ENCODE measurements around the gene LNX2. TPM values are rescaled to one million over a fixed set of nuclear protein-coding genes. Genes with fewer than 3 reads are reported as not detected.

The LNX2 gene
- total RNA-seq, 4 donors from 2014 or later, result 17.3 to 19.9 (median 17.8) TPM

- no peak overlapping the region for H3K4me3 ChIP-seq (replicated peaks in 1 of 3)
- no peak for DNase-seq
- no peak overlapping the region for H3K27ac ChIP-seq
- no peaks in the 10 kb centered on the region for H3K9me3 ChIP-seq
- WGBS, 2 donors, result 70 to 75% methylated on average over 4 of the region's 4 CpGs
- H3K36me3 ChIP-seq, result no peaks in the 10 kb centered on the region
- TF ChIP-seq POLR2A (IDR thresholded peaks at IDR 0.05) (no peak), CTCF (IDR thresholded peaks at IDR 0.05) (no peak)
- intact Hi-C loops (cut with DNase I), result no loop called here
- no peaks in the 10 kb centered on the region for H3K27me3 ChIP-seq
- H3K4me1 ChIP-seq, result no peaks in the 10 kb centered on the region
These were observed 96.8 kb downstream of the LNX2 start for GRCh38 chr13:27523346-27524073.

- intact Hi-C loops (cut with DNase I), result no loop called here
- Histone ChIP-seq H3K36me3 (no peaks in the 10 kb centered on the region), H3K27ac (no peak overlapping the region), H3K9me3 (no peaks in the 10 kb centered on the region), H3K27me3 (no peaks in the 10 kb centered on the region), H3K4me1 (no peaks in the 10 kb centered on the region), H3K4me3 (replicated peaks in 1 of 3) (no peak overlapping the region)
- no peak for TF ChIP-seq POLR2A (IDR thresholded peaks at IDR 0.05)
- no peak for TF ChIP-seq CTCF (IDR thresholded peaks at IDR 0.05)
- DNase-seq, result no peak
- WGBS, 2 donors, result 70 to 89% methylated on average over 4 of the region's 4 CpGs
These were observed 97.5 kb downstream of the LNX2 start for GRCh38 chr13:27522847-27523246.

GRCh38 chr13:27516103-27516502 is 104.2 kb downstream of the LNX2 start:
- no peaks in the 10 kb centered on the region for H3K27me3 ChIP-seq
- H3K36me3 ChIP-seq, result no peaks in the 10 kb centered on the region
- H3K4me3 ChIP-seq (replicated peaks in 1 of 3), result no peak overlapping the region
- 52 to 93% methylated on average over 1 of the region's 1 CpG for WGBS, 2 donors
- no peaks in the 10 kb centered on the region for H3K4me1 ChIP-seq
- no peak for DNase-seq
- H3K27ac ChIP-seq, result no peak overlapping the region
- TF ChIP-seq CTCF (IDR thresholded peaks at IDR 0.05), result no peak
- no peak for TF ChIP-seq POLR2A (IDR thresholded peaks at IDR 0.05)
- no peaks in the 10 kb centered on the region for H3K9me3 ChIP-seq
- intact Hi-C loops (cut with DNase I), result no loop called here

- no peaks in the 10 kb centered on the region for H3K27me3 ChIP-seq
- TF ChIP-seq POLR2A (IDR thresholded peaks at IDR 0.05) (no peak), CTCF (IDR thresholded peaks at IDR 0.05) (no peak)
- no peaks in the 10 kb centered on the region for H3K36me3 ChIP-seq
- WGBS, 2 donors, result 77 to 78% methylated on average over 5 of the region's 5 CpGs
- H3K4me1 ChIP-seq, result no peaks in the 10 kb centered on the region
- no peak overlapping the region for H3K27ac ChIP-seq
- no peaks in the 10 kb centered on the region for H3K9me3 ChIP-seq
- DNase-seq, result no peak
- H3K4me3 ChIP-seq (replicated peaks in 1 of 3), result no peak overlapping the region
- intact Hi-C loops (cut with DNase I), result no loop called here
These were observed 110.2 kb downstream of the LNX2 start for GRCh38 chr13:27510082-27510481.

GRCh38 chr13:27508802-27509201 is 111.5 kb downstream of the LNX2 start:
- H3K4me3 ChIP-seq (replicated peaks in 1 of 3), result no peak overlapping the region
- no peak overlapping the region for H3K27ac ChIP-seq
- TF ChIP-seq CTCF (IDR thresholded peaks at IDR 0.05) (no peak), POLR2A (IDR thresholded peaks at IDR 0.05) (no peak)
- no peaks in the 10 kb centered on the region for H3K36me3 ChIP-seq
- H3K27me3 ChIP-seq, result no peaks in the 10 kb centered on the region
- intact Hi-C loops (cut with DNase I), result no loop called here
- no peaks in the 10 kb centered on the region for H3K9me3 ChIP-seq
- 86 to 96% methylated on average over 9 of the region's 9 CpGs for WGBS, 2 donors
- no peak for DNase-seq
- H3K4me1 ChIP-seq, result no peaks in the 10 kb centered on the region

Data from thyroid gland (tissue), 4 donors.